DMS79 (cell line): Measurements from ENCODE around the gene PPARGC1A.
A peak's percentile ranks its signal among the peaks of the same experiment; 100 is the strongest.

Experiments
- DNase-seq: peaks from one replicate; lab custom pipeline; 2025; lab: John Stamatoyannopoulos, UW

PPARGC1A gene

GRCh38 chr4:23906839-23907238 lies 17.0 kb upstream of the PPARGC1A start:
- DNase-seq: no peak

- DNase-seq: peak; percentile 62
These were observed 14.8 kb upstream of the PPARGC1A start for GRCh38 chr4:23904639-23905071.

- DNase-seq: no peak
These were observed 14.1 kb upstream of the PPARGC1A start for GRCh38 chr4:23903859-23904438.

GRCh38 chr4:23902222-23902804 lies 12.5 kb upstream of the PPARGC1A start:
- DNase-seq: no peak

- DNase-seq: no peak
These were observed 10.8 kb upstream of the PPARGC1A start for GRCh38 chr4:23900636-23901035.

- DNase-seq: no peak
These were observed 9.7 kb upstream of the PPARGC1A start for GRCh38 chr4:23899565-23899964.

GRCh38 chr4:23897564-23898109 lies 7.8 kb upstream of the PPARGC1A start:
- DNase-seq: no peak

GRCh38 chr4:23894021-23894420 lies 4.2 kb upstream of the PPARGC1A start:
- no peak for DNase-seq

- no peak for DNase-seq
These were observed 1.2 kb upstream of the PPARGC1A start for GRCh38 chr4:23891064-23891421.

GRCh38 chr4:23890369-23891063 lies 669 bp upstream of the PPARGC1A start:
- DNase-seq: no peak

- no peak for DNase-seq
These were observed 456 bp downstream of the PPARGC1A start for GRCh38 chr4:23889391-23889790.

- DNase-seq: no peak
These were observed 1.2 kb downstream of the PPARGC1A start for GRCh38 chr4:23888421-23889319.

- no peak for DNase-seq
These were observed 1.9 kb downstream of the PPARGC1A start for GRCh38 chr4:23887989-23888388.

GRCh38 chr4:23887173-23887572 lies 2.7 kb downstream of the PPARGC1A start:
- DNase-seq: no peak

GRCh38 chr4:23885943-23886590 lies 3.8 kb downstream of the PPARGC1A start:
- DNase-seq: no peak

GRCh38 chr4:23884741-23885140 lies 5.1 kb downstream of the PPARGC1A start:
- DNase-seq: no peak

- DNase-seq: no peak
These were observed 5.6 kb downstream of the PPARGC1A start for GRCh38 chr4:23884261-23884660.

GRCh38 chr4:23882976-23883531 lies 6.8 kb downstream of the PPARGC1A start:
- DNase-seq: no peak

- DNase-seq: no peak
These were observed 8.0 kb downstream of the PPARGC1A start for GRCh38 chr4:23881674-23882337.

- DNase-seq: no peak
These were observed 8.8 kb downstream of the PPARGC1A start for GRCh38 chr4:23881052-23881501.
